Measurements from ENCODE around the gene CYP4F8. TPM values are rescaled to one million over a fixed set of nuclear protein-coding genes. Genes with fewer than 3 reads are reported as not detected.

The CYP4F8 gene
- total RNA-seq, 1 donor from 2014 or later = not detected

DNA sequence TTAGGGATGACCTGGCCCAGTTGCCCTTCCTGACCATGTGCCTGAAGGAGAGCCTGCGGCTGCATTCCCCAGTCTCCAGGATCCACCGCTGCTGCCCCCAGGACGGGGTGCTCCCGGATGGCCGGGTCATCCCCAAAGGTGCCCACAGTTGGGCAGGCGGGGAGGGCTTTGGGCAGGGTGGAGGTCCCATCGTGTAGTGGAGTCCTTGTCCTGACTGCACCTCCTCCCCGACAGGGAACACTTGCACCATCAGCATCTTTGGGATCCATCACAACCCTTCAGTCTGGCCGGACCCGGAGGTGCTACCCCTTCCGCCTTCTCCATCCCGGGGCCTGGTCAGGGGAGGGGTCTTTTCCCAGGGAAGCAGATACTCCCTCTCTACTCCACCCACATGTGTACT is 31.7 kb upstream of the CYP4F8 start:
- TF ChIP-seq, protein P1, sequence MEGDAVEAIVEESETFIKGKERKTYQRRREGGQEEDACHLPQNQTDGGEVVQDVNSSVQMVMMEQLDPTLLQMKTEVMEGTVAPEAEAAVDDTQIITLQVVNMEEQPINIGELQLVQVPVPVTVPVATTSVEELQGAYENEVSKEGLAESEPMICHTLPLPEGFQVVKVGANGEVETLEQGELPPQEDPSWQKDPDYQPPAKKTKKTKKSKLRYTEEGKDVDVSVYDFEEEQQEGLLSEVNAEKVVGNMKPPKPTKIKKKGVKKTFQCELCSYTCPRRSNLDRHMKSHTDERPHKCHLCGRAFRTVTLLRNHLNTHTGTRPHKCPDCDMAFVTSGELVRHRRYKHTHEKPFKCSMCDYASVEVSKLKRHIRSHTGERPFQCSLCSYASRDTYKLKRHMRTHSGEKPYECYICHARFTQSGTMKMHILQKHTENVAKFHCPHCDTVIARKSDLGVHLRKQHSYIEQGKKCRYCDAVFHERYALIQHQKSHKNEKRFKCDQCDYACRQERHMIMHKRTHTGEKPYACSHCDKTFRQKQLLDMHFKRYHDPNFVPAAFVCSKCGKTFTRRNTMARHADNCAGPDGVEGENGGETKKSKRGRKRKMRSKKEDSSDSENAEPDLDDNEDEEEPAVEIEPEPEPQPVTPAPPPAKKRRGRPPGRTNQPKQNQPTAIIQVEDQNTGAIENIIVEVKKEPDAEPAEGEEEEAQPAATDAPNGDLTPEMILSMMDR (IDR thresholded peaks at IDR 0.05; ENCODE audit: insufficient read depth, low read length, poor library complexity, severe bottlenecking) = no peak
- no peak overlapping the region for H3K4me3 ChIP-seq (ENCODE audit: low read depth, low read length)
- H3K36me3 ChIP-seq (ENCODE audit: control insufficient read depth, insufficient read depth, low read length) = no peaks in the 10 kb centered on the region
- H3K27me3 ChIP-seq (ENCODE audit: control insufficient read depth, insufficient read depth, low read length) = peaks cover 5% of the 10 kb centered on the region
- no peak for DNase-seq (ENCODE audit: low read depth)

DNA sequence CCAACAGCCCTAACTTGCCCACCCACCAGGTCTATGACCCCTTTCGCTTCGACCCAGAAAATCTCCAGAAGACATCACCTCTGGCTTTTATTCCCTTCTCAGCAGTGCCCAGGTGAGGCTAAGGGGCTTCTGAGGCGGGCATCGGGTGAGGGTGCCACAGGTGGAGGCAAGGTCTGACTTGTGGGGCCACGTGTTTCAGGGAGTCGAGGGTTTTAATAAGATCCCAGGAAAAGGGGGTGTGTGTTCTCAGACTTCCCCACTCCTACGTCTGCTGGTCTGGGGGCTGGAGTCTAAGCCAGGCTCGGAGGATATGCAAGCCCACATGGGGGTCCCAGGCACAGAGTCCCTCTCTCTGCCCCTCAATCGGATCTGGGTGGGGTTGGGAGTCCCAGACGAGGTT is 30.9 kb upstream of the CYP4F8 start:
- no peak for DNase-seq (ENCODE audit: low read depth)
- no peak overlapping the region for H3K4me3 ChIP-seq (ENCODE audit: low read depth, low read length)
- H3K36me3 ChIP-seq (ENCODE audit: control insufficient read depth, insufficient read depth, low read length) = no peaks in the 10 kb centered on the region
- H3K27me3 ChIP-seq (ENCODE audit: control insufficient read depth, insufficient read depth, low read length) = peaks cover 5% of the 10 kb centered on the region
- TF ChIP-seq, protein P1 (IDR thresholded peaks at IDR 0.05; ENCODE audit: insufficient read depth, low read length, poor library complexity, severe bottlenecking) = no peak

DNA sequence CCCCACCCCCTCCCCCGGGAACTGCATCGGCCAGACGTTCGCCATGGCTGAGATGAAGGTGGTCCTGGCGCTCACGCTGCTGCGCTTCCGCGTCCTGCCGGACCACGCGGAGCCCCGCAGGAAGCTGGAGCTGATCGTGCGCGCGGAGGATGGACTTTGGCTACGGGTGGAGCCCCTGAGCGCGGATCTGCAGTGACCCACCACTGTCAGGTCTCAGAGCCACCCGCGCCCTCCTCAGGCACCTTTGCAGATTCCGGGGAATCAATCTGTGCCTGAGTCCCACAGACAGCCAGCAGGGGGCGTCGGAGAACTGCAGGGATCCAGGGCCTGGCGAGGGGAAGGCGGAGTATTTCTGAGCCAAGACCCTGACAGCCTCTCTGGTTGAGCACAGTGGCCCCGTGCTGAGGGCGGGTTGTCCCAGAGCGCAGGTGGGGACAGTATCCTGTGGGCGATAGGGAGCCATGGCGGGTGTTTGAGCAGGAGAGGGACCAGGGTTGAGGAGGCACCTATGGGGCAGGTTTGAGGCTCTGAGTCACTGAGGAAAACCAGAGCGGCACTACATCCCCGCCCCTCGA is 30.4 kb upstream of the CYP4F8 start:
- DNase-seq (ENCODE audit: low read depth) = no peak
- Histone ChIP-seq H3K4me3 (ENCODE audit: low read depth, low read length) (no peak overlapping the region), H3K27me3 (ENCODE audit: control insufficient read depth, insufficient read depth, low read length) (peaks cover 5% of the 10 kb centered on the region), H3K36me3 (ENCODE audit: control insufficient read depth, insufficient read depth, low read length) (no peaks in the 10 kb centered on the region)
- TF ChIP-seq, protein P1 (IDR thresholded peaks at IDR 0.05; ENCODE audit: insufficient read depth, low read length, poor library complexity, severe bottlenecking) = peak; percentile 89

DNA sequence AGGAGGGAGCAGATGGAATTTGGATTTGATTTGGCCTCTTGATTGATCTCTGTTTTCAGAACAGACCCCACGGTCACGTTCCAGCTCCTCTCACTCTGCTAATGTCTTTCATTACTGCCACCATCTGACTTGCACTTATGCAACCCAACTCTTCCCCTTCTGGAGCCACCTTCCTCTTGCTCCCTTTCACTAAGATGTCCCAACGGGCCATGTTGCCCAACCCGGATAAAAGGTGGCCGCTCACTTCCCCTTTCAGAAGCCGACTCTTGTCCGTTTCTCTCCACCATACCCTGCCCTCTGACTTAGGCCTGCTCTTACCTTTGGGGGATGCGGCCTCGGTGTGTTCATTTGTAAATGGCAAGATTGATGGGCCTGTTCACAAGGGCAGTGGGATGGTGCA is 27.4 kb upstream of the CYP4F8 start:
- TF ChIP-seq, protein P1 (IDR thresholded peaks at IDR 0.05; ENCODE audit: insufficient read depth, low read length, poor library complexity, severe bottlenecking) = no peak
- Histone ChIP-seq H3K27me3 (ENCODE audit: control insufficient read depth, insufficient read depth, low read length) (peaks cover 5% of the 10 kb centered on the region), H3K4me3 (ENCODE audit: low read depth, low read length) (no peak overlapping the region), H3K36me3 (ENCODE audit: control insufficient read depth, insufficient read depth, low read length) (no peaks in the 10 kb centered on the region)
- DNase-seq (ENCODE audit: low read depth) = no peak

DNA sequence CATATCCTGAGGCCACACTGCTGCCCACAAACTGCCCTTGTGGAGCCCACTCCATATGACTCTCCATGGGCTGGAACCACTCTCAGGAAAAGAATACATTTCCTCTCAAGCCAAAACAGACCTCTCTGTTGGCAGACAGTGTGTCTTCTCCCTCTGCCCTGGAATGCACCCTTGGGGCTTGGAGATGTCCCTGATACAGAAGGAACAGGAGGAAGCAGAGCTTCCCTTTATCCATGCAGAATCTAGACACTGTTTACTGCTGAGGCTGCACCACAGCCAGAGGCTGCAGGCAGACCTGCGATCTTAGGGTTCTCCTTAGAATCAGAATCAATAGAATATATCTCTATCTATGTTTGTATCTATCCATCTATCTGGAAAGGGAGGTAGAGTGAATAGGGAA is 26.8 kb upstream of the CYP4F8 start:
- no peak for DNase-seq (ENCODE audit: low read depth)
- no peak overlapping the region for H3K4me3 ChIP-seq (ENCODE audit: low read depth, low read length)
- TF ChIP-seq, protein P1 (IDR thresholded peaks at IDR 0.05; ENCODE audit: insufficient read depth, low read length, poor library complexity, severe bottlenecking) = no peak
- H3K27me3 ChIP-seq (ENCODE audit: control insufficient read depth, insufficient read depth, low read length) = peaks cover 5% of the 10 kb centered on the region
- no peaks in the 10 kb centered on the region for H3K36me3 ChIP-seq (ENCODE audit: control insufficient read depth, insufficient read depth, low read length)

DNA sequence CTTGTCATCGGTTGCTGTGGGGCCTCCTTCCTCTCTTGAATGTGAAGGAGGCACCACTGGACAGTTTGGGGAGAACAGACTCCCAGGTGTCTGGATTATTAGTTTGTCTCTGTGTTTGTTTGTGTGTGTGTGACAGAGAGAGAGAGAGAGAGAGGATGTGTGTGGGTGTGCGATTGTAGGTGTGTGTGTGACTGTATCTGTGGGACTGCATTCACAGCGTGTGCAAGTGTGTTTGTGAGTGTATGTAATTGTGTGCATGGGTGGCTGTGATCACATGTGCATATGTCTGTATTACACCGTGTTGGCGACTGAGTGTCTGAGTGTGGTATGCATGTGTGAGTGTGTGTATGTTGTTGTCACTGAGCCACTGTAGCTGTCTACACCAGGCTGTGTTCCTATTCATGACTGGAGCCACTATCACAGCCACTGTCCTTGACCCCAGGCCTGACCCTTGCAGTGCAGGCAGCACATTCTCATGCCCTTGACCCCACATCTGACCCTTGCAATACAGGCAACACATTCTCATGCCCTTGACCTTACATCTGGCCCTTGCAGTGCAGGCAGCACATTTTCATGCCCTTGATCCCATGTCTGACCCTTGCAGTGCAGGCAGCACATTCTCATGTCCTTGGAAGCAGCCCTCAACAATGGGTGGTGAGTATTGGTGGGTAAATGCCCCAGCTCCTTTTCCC is 25.1 kb upstream of the CYP4F8 start:
- Histone ChIP-seq H3K36me3 (ENCODE audit: control insufficient read depth, insufficient read depth, low read length) (no peaks in the 10 kb centered on the region), H3K4me3 (ENCODE audit: low read depth, low read length) (no peak overlapping the region), H3K27me3 (ENCODE audit: control insufficient read depth, insufficient read depth, low read length) (no peaks in the 10 kb centered on the region)
- DNase-seq (ENCODE audit: low read depth) = no peak
- TF ChIP-seq, protein P1 (IDR thresholded peaks at IDR 0.05; ENCODE audit: insufficient read depth, low read length, poor library complexity, severe bottlenecking) = no peak

Measured in kidney epithelial cell (primary cell).